ENCODE results near the gene MTMR3. TPM values are rescaled to one million over a fixed set of nuclear protein-coding genes. Genes with fewer than 3 reads are reported as not detected.
A peak's percentile ranks its signal among the peaks of the same experiment; 100 is the strongest.

MTMR3 gene
- total and polyA plus RNA-seq, 4 donors: 6.0 to 38.8 (median 17.1) TPM

- Histone ChIP-seq H3K4me1 (ENCODE audit: control insufficient read depth in 4 of 4, insufficient read depth in 4 of 4, low read length in 3 of 4) (peaks cover 0 to 6% (median 4%) of the 10 kb centered on the region in 4 donors), H3K36me3 (ENCODE audit: control insufficient read depth in 4 of 4, insufficient read depth in 3 of 4, low read depth in 1 of 4, low read length in 3 of 4) (peaks cover 2 to 11% (median 7%) of the 10 kb centered on the region in 4 donors), H3K9me3 (ENCODE audit: control insufficient read depth in 4 of 4, low read length in 3 of 4) (no peaks in the 10 kb centered on the region), H3K9ac (ENCODE audit: low read depth in 1 of 2, low read length in 2 of 2) (no peak overlapping the region), H3K27ac (ENCODE audit: low read depth in 1 of 2, low read length in 2 of 2) (no peak overlapping the region), H3K27me3 (ENCODE audit: control insufficient read depth in 4 of 4, insufficient read depth in 4 of 4, low read length in 3 of 4) (no peaks in the 10 kb centered on the region), H3K4me3 (ENCODE audit: low read depth in 1 of 3, low read length in 3 of 3) (no peak overlapping the region)
- 95% methylated on average over 3 of the region's 3 CpGs for WGBS
- TF ChIP-seq FOXA2 (IDR thresholded peaks at IDR 0.05): no peak
- no peak for DNase-seq (ENCODE audit: low spot score)
Measured at GRCh38 chr22:30001459-30001858, 118.5 kb downstream of the MTMR3 start.

- no peak overlapping the region for H3K9ac ChIP-seq (ENCODE audit: low read depth in 1 of 2, low read length in 2 of 2)
- no peak for DNase-seq (ENCODE audit: low spot score)
- peaks cover 0 to 6% (median 4%) of the 10 kb centered on the region in 4 donors for H3K4me1 ChIP-seq (ENCODE audit: control insufficient read depth in 4 of 4, insufficient read depth in 4 of 4, low read length in 3 of 4)
- peaks cover 2 to 22% (median 16%) of the 10 kb centered on the region in 4 donors for H3K36me3 ChIP-seq (ENCODE audit: control insufficient read depth in 4 of 4, insufficient read depth in 3 of 4, low read depth in 1 of 4, low read length in 3 of 4)
- H3K27me3 ChIP-seq (ENCODE audit: control insufficient read depth in 4 of 4, insufficient read depth in 4 of 4, low read length in 3 of 4): no peaks in the 10 kb centered on the region
- TF ChIP-seq CTCF (IDR thresholded peaks at IDR 0.05; ENCODE audit: low read depth, low read length, missing input control) (no peak), TAF1 (conservative IDR thresholded peaks at IDR 0.05) (no peak), FOXA1 (IDR thresholded peaks at IDR 0.05) (no peak), YY1 (IDR thresholded peaks at IDR 0.05) (no peak)
- TF ChIP-seq, protein P1, sequence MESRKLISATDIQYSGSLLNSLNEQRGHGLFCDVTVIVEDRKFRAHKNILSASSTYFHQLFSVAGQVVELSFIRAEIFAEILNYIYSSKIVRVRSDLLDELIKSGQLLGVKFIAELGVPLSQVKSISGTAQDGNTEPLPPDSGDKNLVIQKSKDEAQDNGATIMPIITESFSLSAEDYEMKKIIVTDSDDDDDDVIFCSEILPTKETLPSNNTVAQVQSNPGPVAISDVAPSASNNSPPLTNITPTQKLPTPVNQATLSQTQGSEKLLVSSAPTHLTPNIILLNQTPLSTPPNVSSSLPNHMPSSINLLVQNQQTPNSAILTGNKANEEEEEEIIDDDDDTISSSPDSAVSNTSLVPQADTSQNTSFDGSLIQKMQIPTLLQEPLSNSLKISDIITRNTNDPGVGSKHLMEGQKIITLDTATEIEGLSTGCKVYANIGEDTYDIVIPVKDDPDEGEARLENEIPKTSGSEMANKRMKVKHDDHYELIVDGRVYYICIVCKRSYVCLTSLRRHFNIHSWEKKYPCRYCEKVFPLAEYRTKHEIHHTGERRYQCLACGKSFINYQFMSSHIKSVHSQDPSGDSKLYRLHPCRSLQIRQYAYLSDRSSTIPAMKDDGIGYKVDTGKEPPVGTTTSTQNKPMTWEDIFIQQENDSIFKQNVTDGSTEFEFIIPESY (IDR thresholded peaks at IDR 0.05): no peak
- TF ChIP-seq, protein P2, sequence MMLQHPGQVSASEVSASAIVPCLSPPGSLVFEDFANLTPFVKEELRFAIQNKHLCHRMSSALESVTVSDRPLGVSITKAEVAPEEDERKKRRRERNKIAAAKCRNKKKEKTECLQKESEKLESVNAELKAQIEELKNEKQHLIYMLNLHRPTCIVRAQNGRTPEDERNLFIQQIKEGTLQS (IDR thresholded peaks at IDR 0.05): no peak
- H3K4me3 ChIP-seq (ENCODE audit: low read depth in 1 of 3, low read length in 3 of 3): no peak overlapping the region
- H3K9me3 ChIP-seq (ENCODE audit: control insufficient read depth in 4 of 4, low read length in 3 of 4): no peaks in the 10 kb centered on the region
- no peak overlapping the region for H3K27ac ChIP-seq (ENCODE audit: low read depth in 1 of 2, low read length in 2 of 2)
- 62% methylated on average over 4 of the region's 4 CpGs for WGBS
Measured at GRCh38 chr22:30002861-30003486, 120.0 kb downstream of the MTMR3 start.

GRCh38 chr22:30004101-30004500 lies 121.1 kb downstream of the MTMR3 start:
- peaks cover 0 to 6% (median 4%) of the 10 kb centered on the region in 4 donors for H3K4me1 ChIP-seq (ENCODE audit: control insufficient read depth in 4 of 4, insufficient read depth in 4 of 4, low read length in 3 of 4)
- no peak for TF ChIP-seq HNF4G (IDR thresholded peaks at IDR 0.05)
- peak in 1 of 2 donors; percentile 16 for TF ChIP-seq RAD21 (IDR thresholded peaks at IDR 0.05)
- no peak for TF ChIP-seq REST (IDR thresholded peaks at IDR 0.05)
- TF ChIP-seq RXRA (IDR thresholded peaks at IDR 0.05): peak in 1 of 2 donors; percentile 3
- no peak for DNase-seq (ENCODE audit: low spot score)
- no peaks in the 10 kb centered on the region for H3K9me3 ChIP-seq (ENCODE audit: control insufficient read depth in 4 of 4, low read length in 3 of 4)
- 73% methylated on average over 1 of the region's 1 CpG for WGBS
- no peak overlapping the region for H3K27ac ChIP-seq (ENCODE audit: low read depth in 1 of 2, low read length in 2 of 2)
- peaks cover 2 to 29% (median 18%) of the 10 kb centered on the region in 4 donors for H3K36me3 ChIP-seq (ENCODE audit: control insufficient read depth in 4 of 4, insufficient read depth in 3 of 4, low read depth in 1 of 4, low read length in 3 of 4)
- H3K9ac ChIP-seq (ENCODE audit: low read depth in 1 of 2, low read length in 2 of 2): no peak overlapping the region
- no peaks in the 10 kb centered on the region for H3K27me3 ChIP-seq (ENCODE audit: control insufficient read depth in 4 of 4, insufficient read depth in 4 of 4, low read length in 3 of 4)
- no peak overlapping the region for H3K4me3 ChIP-seq (ENCODE audit: low read depth in 1 of 3, low read length in 3 of 3)
